H54 (cell line): Measurements from ENCODE around the gene ZMYM4.
A peak's percentile ranks its signal among the peaks of the same experiment; 100 is the strongest.
"Not testable (repeated sequence)": the region's sequence is repeated elsewhere in the genome, so short reads cannot be mapped to it uniquely, and the experiment has no call there.

Experiments used
- DNase-seq: peaks from one replicate; pipeline ENCODE4 v3.0.0; 2011; ENCODE audit warnings: low spot score, mixed read lengths; ENCODE audit not compliant: insufficient read length
- FAIRE-seq: peaks from 3 replicates; lab custom pipeline; 2011; peaks lifted over from hg19 to GRCh38; lab: Jason Lieb, UNC
- POLR2A ChIP-seq: IDR thresholded peaks from 2 replicates; pipeline ENCODE4 v1.6.1; 2011; ENCODE audit warnings: low read depth, mild to moderate bottlenecking, low read length

ZMYM4 gene

GRCh38 chr1:35268282-35269200 lies at the start of gene ZMYM4:
TSS of gene ZMYM4 (plus strand) at chr1:35268709. CDS start at chr1:35269047, 338 bp downstream.
- DNase-seq: peak; percentile 91
- TF ChIP-seq POLR2A: peak; percentile 46
- peak; percentile 88 for FAIRE-seq

GRCh38 chr1:35220976-35221375 lies 47.5 kb upstream of the ZMYM4 start:
- DNase-seq: peak; percentile 40
- no peak for TF ChIP-seq POLR2A
- no peak for FAIRE-seq

GRCh38 chr1:35222322-35223083 lies 46.0 kb upstream of the ZMYM4 start:
- TF ChIP-seq POLR2A: no peak
- no peak for FAIRE-seq
- DNase-seq: no peak

GRCh38 chr1:35223084-35223630 lies 45.4 kb upstream of the ZMYM4 start:
- no peak for TF ChIP-seq POLR2A
- FAIRE-seq (no peak), DNase-seq (no peak)

GRCh38 chr1:35226546-35226945 lies 42.0 kb upstream of the ZMYM4 start:
- DNase-seq: no peak
- FAIRE-seq: no peak
- no peak for TF ChIP-seq POLR2A

GRCh38 chr1:35229587-35230360 lies 38.7 kb upstream of the ZMYM4 start:
- DNase-seq (no peak), FAIRE-seq (no peak)
- no peak for TF ChIP-seq POLR2A

GRCh38 chr1:35231287-35231686 lies 37.2 kb upstream of the ZMYM4 start:
- no peak for FAIRE-seq
- no peak for TF ChIP-seq POLR2A
- DNase-seq: no peak

- not testable (repeated sequence) for FAIRE-seq, DNase-seq
These were observed 31.7 kb upstream of the ZMYM4 start for GRCh38 chr1:35236772-35237171.

- DNase-seq (no peak), FAIRE-seq (no peak)
- TF ChIP-seq POLR2A: no peak
These were observed 24.8 kb upstream of the ZMYM4 start for GRCh38 chr1:35243691-35244090.

GRCh38 chr1:35247256-35247655 lies 21.3 kb upstream of the ZMYM4 start:
- no peak for FAIRE-seq
- TF ChIP-seq POLR2A: no peak
- no peak for DNase-seq

- FAIRE-seq: no peak
- no peak for DNase-seq
- no peak for TF ChIP-seq POLR2A
These were observed 14.6 kb upstream of the ZMYM4 start for GRCh38 chr1:35253941-35254340.

GRCh38 chr1:35255276-35255675 lies 13.2 kb upstream of the ZMYM4 start:
- DNase-seq (no peak), FAIRE-seq (no peak)
- no peak for TF ChIP-seq POLR2A

- no peak for DNase-seq
- no peak for TF ChIP-seq POLR2A
- no peak for FAIRE-seq
These were observed 8.9 kb upstream of the ZMYM4 start for GRCh38 chr1:35259561-35259960.
